GM23248 (cell line): ENCODE measurements around the gene CPA2. TPM values are rescaled to one million over a fixed set of nuclear protein-coding genes. Genes with fewer than 3 reads are reported as not detected.

Source experiments
- DNase-seq: peaks from one replicate; pipeline ENCODE4 v3.0.0-alpha.2; 2015
- H2AFZ ChIP-seq: fragments of 200-600 bp; sonication (generic); 2 replicates; pipeline ENCODE4 v1.6.1; 2016; ENCODE audit warnings: antibody characterized with exemption
- H3F3A ChIP-seq: fragments of 200-600 bp; sonication (generic); 2 replicates; pipeline ENCODE4 v1.6.1; 2016; ENCODE audit warnings: mild to moderate bottlenecking, antibody characterized with exemption, mixed run types; ENCODE audit not compliant: insufficient read depth
- H3K27ac ChIP-seq: fragments of 200-600 bp; sonication (generic); 2 replicates; pipeline ENCODE4 v1.5.1; 2016; ENCODE audit warnings: mild to moderate bottlenecking
- H3K27me3 ChIP-seq: fragments of 200-600 bp; sonication (generic); replicated peaks from 2 replicates; pipeline ENCODE4 v1.6.1; 2016; ENCODE audit warnings: mild to moderate bottlenecking; ENCODE audit not compliant: insufficient read depth
- H3K36me3 ChIP-seq: fragments of 200-600 bp; sonication (generic); 2 replicates; pipeline ENCODE4 v1.6.1; 2016; ENCODE audit warnings: low read depth, mild to moderate bottlenecking
- H3K4me1 ChIP-seq: fragments of 200-600 bp; sonication (generic); 2 replicates; pipeline ENCODE4 v1.6.1; 2016; ENCODE audit warnings: mild to moderate bottlenecking; ENCODE audit not compliant: insufficient read depth
- H3K4me2 ChIP-seq: fragments of 200-600 bp; sonication (generic); one replicate; pipeline ENCODE4 v1.6.1; 2016; ENCODE audit warnings: mild to moderate bottlenecking; ENCODE audit not compliant: unreplicated experiment
- H3K4me3 ChIP-seq: fragments of 200-600 bp; sonication (generic); 2 replicates; pipeline ENCODE4 v1.5.1; 2016; ENCODE audit warnings: mild to moderate bottlenecking
- H3K79me2 ChIP-seq: fragments of 200-600 bp; sonication (generic); 2 replicates; pipeline ENCODE4 v1.6.1; 2016; ENCODE audit warnings: mild to moderate bottlenecking; ENCODE audit not compliant: insufficient read depth
- H3K9ac ChIP-seq: fragments of 200-600 bp; sonication (generic); 2 replicates; pipeline ENCODE4 v1.6.1; 2016; ENCODE audit warnings: mild to moderate bottlenecking
- H3K9me2 ChIP-seq: fragments of 200-600 bp; sonication (generic); 2 replicates; pipeline ENCODE4 v1.6.1; 2016; ENCODE audit warnings: mixed run types, mild to moderate bottlenecking, moderate library complexity; ENCODE audit not compliant: insufficient read depth
- H3K9me3 ChIP-seq: fragments of 200-600 bp; sonication (generic); one replicate; pipeline ENCODE4 v1.6.1; 2017; ENCODE audit warnings: low read depth
- H4K20me1 ChIP-seq: fragments of 200-600 bp; sonication (generic); 2 replicates; pipeline ENCODE4 v1.6.0; 2016; ENCODE audit not compliant: insufficient read depth
- EZH2 ChIP-seq: fragments of 200-600 bp; sonication (generic); IDR thresholded peaks from 2 replicates; pipeline ENCODE4 v1.6.1; 2018; ENCODE audit warnings: antibody characterized with exemption, mild to moderate bottlenecking; ENCODE audit not compliant: insufficient read depth, poor library complexity, severe bottlenecking
- EZH2phosphoT487 ChIP-seq: fragments of 200-600 bp; sonication (generic); IDR thresholded peaks from 2 replicates; pipeline ENCODE4 v1.6.1; 2018; ENCODE audit warnings: antibody characterized with exemption, moderate library complexity, mild to moderate bottlenecking, low read depth; ENCODE audit not compliant: insufficient read depth
- WGBS, 2 experiments: methylation state at CpG; one replicate each; pipeline ENCODE4 v1.1.6; 2015 to 2017; ENCODE audit warnings: low lambda C conversion rate in 2 of 2, low coverage in 1 of 2; ENCODE audit errors: missing lambda C conversion rate in 2 of 2; 5-methylcytosine and 5-hydroxymethylcytosine counted together
- in situ Hi-C: fragments of 300-500 bp; cut with MboI; formaldehyde crosslinking; loops from 2 replicates; pipeline ENCODE4 v1.15.0; 2020
- polyA plus RNA-seq: library from polyadenylated mRNA; unstranded; fragments of >200 nt; fragmentation: Nextera tagmentation; extraction: Ambion mirVana; gene quantifications from 2 replicates; pipeline ENCODE4 v1.2.1, GENCODE V29; 2016
- total RNA-seq: library from RNA; depleted of rRNA; stranded (reverse); fragments of >200 nt; shearing (Covaris generic); gene quantifications from 2 replicates; pipeline ENCODE4 v1.2.3, GENCODE V29; 2014

Gene CPA2
- total and polyA plus RNA-seq, 2 experiments from 2014 or later = not detected

DNA sequence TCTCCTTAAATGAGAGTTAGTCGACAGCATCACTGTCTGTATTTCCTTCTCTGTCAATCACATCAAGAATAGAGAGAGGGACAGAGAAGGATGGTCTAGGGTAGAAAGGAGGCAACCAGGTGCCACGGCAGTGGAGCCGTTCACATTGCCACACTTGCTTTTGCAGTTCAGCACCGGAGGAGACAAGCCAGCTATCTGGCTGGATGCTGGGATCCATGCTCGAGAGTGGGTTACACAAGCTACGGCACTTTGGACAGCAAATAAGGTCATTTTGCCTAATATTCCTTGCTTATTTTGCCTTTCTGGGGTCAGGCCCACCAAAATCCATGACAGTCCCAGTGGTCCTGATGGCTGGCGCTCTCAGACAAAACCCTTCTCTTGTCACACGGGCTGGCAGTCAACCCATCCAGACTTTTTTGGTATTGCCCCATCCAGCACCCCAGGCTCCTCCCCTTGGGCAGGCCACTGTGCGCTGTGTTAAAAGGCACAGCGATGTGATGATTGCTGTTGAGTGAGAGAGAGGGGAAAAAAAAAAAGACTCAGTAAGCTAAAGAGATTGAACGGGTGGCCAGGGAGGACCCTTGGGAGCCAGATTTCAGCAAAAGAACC, 8.4 kb downstream of the CPA2 start:
- Histone ChIP-seq H4K20me1 (no peaks in the 10 kb centered on the region), H3K4me2 (no peak overlapping the region), H3K79me2 (no peaks in the 10 kb centered on the region), H3K27ac (no peak overlapping the region), H3K9me3 (no peaks in the 10 kb centered on the region), H3K9me2 (no peaks in the 10 kb centered on the region), H3K4me1 (peaks cover 46% of the 10 kb centered on the region), H2AFZ (no peak overlapping the region), H3K36me3 (no peaks in the 10 kb centered on the region), H3K27me3 (0 out of 2 replicates have a peak, but pooled peaks cover 6% of the 10 kb centered on the region), H3F3A (peaks cover 28% of the 10 kb centered on the region), H3K9ac (no peak overlapping the region), H3K4me3 (no peak overlapping the region)
- TF ChIP-seq EZH2phosphoT487 (no peak), EZH2 (no peak)
- no peak for DNase-seq
- 93 to 97% methylated on average over 11 of the region's 11 CpGs for WGBS, 2 experiments
- in situ Hi-C loops = no loop called here

DNA sequence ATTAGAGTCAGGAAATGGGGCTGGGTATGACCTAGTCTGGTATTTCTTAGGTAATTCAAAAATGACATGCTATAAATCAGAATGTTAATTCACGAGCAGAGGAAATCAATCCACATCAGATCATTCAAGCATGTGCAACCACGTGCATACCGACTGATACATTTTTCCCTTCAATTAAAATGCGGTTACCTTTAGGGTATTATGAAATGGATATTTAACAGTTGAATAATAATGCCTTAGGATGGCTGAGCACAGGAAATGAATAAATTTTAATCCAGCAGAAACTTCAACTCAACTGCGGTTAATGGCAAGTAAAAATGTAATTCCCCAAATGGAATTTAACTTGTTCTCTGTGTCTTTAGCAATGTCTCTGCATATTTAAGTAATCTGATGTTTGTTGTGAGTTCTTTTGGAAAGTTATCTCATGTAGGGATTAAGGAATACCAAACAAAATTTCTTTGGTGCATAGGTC, 9.2 kb downstream of the CPA2 start:
- peaks cover 48% of the 10 kb centered on the region for H3K4me1 ChIP-seq
- in situ Hi-C loops = no loop called here

DNA sequence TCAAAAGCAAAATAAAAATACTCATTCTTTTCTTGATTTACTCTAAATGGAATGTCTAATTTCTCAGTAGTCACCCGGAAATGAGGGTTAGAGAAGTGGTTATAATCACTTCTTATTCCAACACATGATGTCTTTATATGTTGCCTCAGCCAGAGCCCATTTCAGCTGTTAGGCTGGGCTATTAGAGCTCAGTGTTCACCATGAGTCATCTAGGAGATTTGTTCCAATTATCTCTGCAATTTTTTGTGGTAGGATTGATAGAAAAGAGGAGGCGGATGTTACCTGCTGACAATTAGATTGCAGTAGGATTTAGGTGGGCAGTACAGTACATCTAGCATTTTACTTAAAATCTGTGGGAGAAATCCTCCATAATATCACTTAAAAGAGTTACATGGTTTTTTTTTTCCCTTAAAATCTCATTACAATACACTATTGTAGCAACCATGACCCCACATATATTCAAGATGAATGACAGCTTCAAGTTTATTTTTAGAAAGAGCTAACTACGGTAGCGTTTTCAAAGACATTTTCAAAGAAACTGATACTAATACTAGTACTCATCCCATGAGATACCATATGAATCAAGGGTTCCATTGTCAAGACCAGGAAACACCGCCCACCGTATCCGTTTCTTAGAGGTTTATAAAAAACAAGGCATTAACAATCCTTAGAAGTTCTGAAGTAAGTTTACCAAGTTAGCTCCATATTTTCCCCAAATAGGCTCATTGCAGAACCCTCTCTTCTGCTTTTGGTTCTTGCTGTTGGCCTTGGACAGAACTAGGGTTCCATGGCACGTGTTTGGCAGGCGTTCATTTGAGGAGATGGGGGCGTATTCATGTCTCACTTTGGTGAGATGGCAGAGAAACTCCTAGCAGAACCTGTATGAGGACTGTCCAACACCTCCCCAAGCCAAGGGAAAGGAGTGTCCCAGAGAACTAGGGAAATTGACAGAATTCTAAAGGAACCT, 10.4 kb downstream of the CPA2 start:
- H3K36me3 ChIP-seq = no peaks in the 10 kb centered on the region
- no peak overlapping the region for H2AFZ ChIP-seq
- peak; percentile 83 for DNase-seq
- H3K9me3 ChIP-seq = no peaks in the 10 kb centered on the region
- H3K4me1 ChIP-seq = peaks cover 55% of the 10 kb centered on the region
- TF ChIP-seq EZH2 = no peak
- no peak for TF ChIP-seq EZH2phosphoT487
- H3K9ac ChIP-seq = no peak overlapping the region
- peak overlapping the region; percentile 18 for H3K4me2 ChIP-seq
- H3K4me3 ChIP-seq = no peak overlapping the region
- H4K20me1 ChIP-seq = no peaks in the 10 kb centered on the region
- in situ Hi-C loops = no loop called here
- no peaks in the 10 kb centered on the region for H3K79me2 ChIP-seq
- 43 to 50% methylated on average over 10 of the region's 10 CpGs for WGBS, 2 experiments
- no peak overlapping the region for H3K27ac ChIP-seq
- 0 out of 2 replicates have a peak, but pooled peaks cover 6% of the 10 kb centered on the region for H3K27me3 ChIP-seq
- H3K9me2 ChIP-seq = no peaks in the 10 kb centered on the region
- peaks cover 31% of the 10 kb centered on the region for H3F3A ChIP-seq

More for the DNA sequence above, 9.2 kb downstream of the CPA2 start:
- Histone ChIP-seq H3F3A (peaks cover 31% of the 10 kb centered on the region), H3K27ac (no peak overlapping the region), H3K36me3 (no peaks in the 10 kb centered on the region), H3K9me3 (no peaks in the 10 kb centered on the region), H4K20me1 (no peaks in the 10 kb centered on the region), H3K79me2 (no peaks in the 10 kb centered on the region), H3K4me3 (no peak overlapping the region), H3K4me2 (no peak overlapping the region), H3K9me2 (no peaks in the 10 kb centered on the region), H3K9ac (no peak overlapping the region), H3K27me3 (0 out of 2 replicates have a peak, but pooled peaks cover 6% of the 10 kb centered on the region), H2AFZ (no peak overlapping the region)
- TF ChIP-seq EZH2phosphoT487 = no peak
- no peak for TF ChIP-seq EZH2
- no peak for DNase-seq
- 72 to 83% methylated on average over 5 of the region's 5 CpGs for WGBS, 2 experiments

DNA sequence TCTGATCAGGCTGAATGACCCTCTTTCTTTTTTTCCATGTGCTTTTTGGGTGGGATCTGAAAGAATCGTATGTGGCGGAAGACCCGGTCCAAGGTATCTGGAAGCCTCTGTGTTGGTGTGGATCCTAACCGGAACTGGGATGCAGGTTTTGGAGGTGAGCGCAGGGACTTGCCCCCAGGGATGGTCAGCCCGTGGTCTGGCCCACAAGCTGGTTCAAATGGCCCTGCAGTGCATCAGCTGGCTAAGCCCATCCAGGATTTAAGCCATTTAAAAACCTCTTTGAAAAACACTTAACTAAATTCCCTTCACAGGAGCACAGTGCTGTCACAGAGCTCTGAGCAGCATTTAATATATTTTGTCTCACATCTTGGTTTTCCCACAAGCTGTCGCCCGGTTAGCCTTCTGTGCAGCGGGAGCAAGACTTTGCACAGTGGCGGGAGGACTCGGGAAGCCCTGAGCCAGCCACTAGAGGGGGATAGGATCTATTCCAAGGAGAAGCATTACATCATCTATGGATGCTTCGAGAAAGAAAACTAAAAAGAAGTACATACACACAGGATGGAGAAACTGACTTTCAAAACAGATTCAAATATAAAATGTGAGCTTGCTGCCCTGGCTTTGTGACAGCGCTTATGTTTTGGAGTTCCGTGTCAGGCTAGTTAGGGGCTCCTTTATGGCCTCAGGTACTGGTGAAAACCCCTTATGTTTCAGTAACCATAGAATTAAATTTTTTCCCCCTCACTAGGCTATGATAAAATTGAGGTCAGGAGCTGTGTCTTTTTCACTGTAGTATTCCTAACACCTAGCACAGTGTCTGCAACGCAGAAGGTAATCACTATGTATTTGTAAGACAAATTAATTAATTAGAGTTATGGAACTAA, 11.3 kb downstream of the CPA2 start:
- H3K27ac ChIP-seq = 0 out of 2 replicates have a peak overlapping the region, but pooled peaks have one; percentile 2
- TF ChIP-seq EZH2 = no peak
- no peak for TF ChIP-seq EZH2phosphoT487
- no peak overlapping the region for H3K4me3 ChIP-seq
- 42 to 43% methylated on average over 15 of the region's 15 CpGs for WGBS, 2 experiments
- H3F3A ChIP-seq = peaks cover 31% of the 10 kb centered on the region
- no peak overlapping the region for H3K9ac ChIP-seq
- H3K4me2 ChIP-seq = no peak overlapping the region
- no peaks in the 10 kb centered on the region for H3K36me3 ChIP-seq
- H3K79me2 ChIP-seq = no peaks in the 10 kb centered on the region
- in situ Hi-C loops = no loop called here
- no peaks in the 10 kb centered on the region for H3K9me3 ChIP-seq
- no peak overlapping the region for H2AFZ ChIP-seq
- peak; percentile 77 for DNase-seq
- H4K20me1 ChIP-seq = no peaks in the 10 kb centered on the region
- H3K4me1 ChIP-seq = peaks cover 51% of the 10 kb centered on the region
- no peaks in the 10 kb centered on the region for H3K9me2 ChIP-seq
- no peaks in the 10 kb centered on the region for H3K27me3 ChIP-seq
